ENCODE measurements around the gene RNF11.

RNF11 gene

DNA sequence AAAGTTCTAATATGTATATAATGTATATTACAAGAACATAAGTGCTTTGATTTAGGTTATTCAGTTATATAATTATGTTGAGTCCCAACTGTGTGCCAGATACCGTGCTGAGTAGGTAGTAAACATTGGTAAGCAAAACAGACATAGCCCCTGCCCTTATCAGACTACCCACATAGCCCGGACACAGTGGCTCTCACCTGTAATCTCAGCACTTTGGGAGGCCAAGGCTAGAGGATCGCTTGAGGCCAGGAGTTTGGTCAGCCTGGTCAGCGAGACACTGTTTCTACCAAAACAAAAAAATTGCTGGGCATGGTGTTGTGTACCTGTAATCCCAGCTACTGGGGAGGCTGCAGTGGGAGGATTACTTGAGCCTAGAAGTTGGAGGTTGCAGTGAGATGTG is 30.7 kb downstream of the RNF11 start:
- DNase-seq: no peak

DNA sequence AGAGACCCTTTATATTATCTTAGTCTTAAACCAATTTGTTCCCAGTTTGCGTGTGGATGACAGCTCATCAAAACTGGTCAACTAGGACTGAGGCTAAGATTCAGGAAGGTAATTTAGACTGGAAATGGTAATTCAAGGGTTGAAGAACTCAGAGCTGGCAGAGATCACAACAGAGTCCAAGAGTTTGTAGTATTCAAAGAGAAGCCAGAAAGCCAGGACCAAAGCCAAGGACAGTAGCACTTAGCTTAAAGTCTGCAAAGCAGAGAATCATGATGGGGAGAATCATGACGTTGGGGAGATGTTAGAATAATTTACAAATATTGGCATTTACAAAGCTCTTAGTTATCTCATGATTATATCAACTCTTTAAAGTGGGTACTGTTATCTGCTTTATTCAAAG is 32.6 kb downstream of the RNF11 start:
- no peak for DNase-seq

DNA sequence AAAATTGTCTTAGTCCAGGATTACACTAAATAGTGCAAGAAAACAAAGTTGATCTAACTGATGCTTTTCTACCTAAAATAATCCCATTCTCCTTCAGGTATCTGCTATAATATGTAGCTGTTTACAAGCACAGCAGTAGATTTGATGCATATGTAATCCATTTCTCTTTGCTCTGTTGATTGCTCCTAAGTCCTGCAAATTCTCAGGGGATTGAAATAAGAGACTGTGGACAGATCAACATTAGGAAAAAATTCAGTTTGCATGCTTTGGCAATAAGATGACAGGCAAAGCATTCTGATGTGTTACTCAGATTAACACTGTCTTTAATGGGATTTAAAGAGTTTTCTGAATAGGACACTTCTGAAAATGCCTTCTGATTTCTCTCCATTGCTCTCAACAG is 34.7 kb downstream of the RNF11 start:
- peak; percentile 45 for DNase-seq

DNA sequence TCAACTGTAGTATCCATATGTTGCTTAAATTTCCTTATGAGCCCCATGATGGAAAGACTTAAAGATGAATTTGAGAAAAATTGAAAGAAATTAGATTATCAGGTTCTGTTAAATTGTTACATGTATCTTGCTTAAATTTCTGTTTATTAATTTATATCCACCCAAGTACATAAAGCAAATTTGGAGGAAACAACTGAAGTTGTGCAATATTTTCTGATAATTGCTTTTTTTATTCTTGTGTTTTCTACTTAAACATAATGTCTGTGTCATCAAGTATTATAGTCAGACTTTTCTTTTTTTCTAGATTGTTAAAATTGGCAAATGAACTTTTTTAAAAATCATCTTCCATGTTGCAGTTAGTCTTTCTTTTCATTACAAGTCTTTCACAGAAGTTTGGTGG is 36.8 kb downstream of the RNF11 start:
- DNase-seq: no peak

DNA sequence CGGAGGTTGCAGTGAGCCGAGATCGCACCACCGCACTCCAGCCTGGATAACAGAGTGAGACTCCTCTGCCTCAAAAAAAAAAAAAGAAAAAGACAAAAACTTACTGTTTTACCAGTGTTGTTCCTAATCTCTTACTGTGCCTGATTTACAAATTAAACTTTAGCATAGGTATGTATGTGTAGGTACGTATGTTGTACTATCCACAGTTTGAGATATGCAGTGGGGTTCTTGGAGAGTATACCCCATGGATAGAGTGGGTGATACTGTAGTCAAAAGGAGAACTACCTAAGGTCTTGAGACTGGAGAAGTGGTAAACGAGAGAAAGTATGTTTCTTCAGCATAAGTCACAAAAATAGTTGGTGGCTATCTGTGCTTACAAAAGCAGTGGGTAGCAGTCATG is 38.6 kb downstream of the RNF11 start:
- no peak for DNase-seq

DNA sequence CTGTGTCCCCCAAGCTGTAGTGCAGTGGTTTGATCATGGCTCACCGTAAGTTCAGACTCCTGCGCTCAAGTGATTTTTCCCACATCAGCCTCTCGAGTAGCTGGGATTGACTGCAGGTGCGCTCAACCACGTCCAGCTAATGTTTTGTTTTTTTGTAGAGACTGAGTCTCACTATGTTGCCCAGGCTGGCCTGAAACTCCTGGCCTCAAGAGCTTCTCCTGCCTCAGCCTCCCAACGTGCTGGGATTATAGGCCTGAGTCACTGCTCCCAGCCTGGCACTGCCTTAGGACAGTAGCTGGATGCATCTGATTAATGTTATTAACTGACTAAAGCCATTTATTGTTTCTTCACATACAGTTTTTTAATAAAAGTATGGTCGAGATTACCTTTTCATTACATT is 40.2 kb downstream of the RNF11 start:
- no peak for DNase-seq

DNA sequence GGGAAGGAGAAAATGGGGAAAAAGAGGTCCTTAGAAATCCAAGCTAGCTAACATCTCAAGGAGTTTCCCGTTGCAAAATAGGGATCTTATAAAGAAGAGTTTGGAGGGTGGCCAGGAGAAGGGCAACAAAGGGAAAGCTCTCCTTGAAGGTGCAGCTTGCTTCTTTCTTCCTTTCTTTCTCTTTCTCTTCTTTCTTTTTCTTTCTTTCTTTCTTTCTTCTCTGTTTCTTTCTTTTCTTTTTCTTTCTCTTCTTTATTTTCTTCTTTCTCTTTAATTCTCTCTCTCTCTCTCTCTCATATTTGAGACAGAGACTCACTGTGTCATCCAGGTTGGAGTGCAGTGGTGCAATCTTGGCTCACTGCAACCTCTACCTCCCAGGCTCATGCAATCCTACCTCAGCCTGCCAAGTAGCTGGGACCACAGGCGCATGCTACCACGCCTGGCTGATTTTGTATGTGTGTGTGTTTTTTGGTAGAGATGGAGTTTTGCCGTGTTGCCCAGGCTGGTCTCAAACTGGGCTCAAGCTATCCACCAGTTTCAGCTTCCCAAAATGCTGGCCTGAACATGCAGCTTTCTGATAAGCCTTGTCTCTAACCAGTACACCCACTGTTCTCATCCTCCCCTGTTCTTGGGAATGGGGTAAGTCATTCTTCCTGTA is 44.4 kb downstream of the RNF11 start:
- no peak for DNase-seq

DNA sequence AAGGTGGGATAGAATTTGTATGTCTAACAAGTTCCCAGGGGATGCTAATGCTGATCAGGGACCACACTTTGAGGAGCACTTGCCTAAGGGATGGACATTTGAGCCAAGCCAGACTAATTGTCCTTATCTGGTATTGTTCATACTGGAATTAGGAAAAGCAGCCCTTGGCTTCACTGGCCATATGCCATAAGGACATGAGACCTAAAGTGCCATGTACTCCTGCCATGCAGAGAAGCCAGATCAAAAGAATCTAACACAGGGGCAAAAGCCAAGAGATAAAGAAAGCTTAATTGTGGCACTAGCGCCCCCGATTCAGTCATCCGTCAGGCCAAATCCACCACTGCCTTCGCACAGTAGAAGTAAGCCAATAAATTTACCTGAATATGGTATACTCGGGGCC is 45.7 kb downstream of the RNF11 start:
- no peak for DNase-seq

DNA sequence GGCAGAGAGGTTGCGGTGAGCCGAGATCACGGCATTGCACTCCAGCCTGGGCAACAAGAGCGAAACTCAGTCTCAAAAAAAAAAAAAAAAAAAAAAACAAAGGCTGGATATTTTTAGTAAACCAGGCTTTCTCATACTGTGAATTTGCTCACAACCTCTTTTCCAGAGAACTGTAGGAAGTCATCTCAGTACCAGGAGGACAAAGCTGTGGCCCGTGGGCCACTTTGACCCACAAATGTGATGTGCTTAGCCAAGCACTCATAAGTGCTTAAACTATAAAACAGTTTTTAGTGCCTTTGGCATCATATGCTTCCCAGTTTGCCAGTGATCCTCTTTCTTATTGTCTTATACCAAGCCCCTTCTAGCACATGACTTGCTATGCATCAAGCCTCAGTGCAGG is 46.5 kb downstream of the RNF11 start:
- DNase-seq: no peak

DNA sequence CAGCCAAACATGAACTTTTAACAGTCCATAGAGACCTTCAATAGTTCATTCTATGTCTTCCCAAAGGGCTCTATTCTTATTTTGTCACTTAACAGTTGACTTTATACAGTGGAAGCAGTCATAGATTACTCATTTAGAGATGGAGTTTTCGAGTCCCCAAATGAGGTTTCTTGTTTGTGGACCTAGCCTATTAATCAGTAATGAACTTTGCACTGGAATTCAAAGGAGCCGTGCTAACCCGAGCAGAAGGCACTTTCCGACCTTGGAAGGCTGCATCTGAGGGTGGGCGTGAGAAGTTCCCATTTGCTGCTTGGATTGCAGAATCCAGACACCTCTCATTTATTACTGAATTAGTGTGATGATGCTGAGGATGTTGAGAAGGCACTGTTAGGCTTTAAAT is 47.9 kb downstream of the RNF11 start:
- no peak for DNase-seq

DNA sequence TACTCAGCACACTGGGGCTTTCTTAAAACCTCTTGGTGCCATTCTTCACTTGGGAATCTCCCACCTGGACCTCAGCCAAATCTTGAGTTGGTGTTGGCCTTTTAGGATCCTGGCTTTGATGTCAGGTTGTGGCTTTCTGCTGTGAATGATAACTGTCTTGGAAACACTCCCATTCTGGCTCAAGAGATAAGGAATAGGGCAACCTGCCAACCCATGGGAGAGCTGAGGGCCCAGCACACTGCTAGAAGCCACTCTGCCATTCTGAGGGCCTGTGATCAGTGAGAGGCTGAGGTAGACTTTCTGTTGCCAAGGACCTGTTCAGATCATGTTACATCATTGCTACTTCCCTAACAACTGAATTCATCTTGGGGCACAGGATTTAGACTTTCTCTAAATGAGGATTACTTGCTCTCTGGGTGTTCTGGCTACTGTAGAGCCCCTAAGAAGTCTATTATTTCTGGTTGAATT is 48.4 kb downstream of the RNF11 start:
- no peak for DNase-seq

DNA sequence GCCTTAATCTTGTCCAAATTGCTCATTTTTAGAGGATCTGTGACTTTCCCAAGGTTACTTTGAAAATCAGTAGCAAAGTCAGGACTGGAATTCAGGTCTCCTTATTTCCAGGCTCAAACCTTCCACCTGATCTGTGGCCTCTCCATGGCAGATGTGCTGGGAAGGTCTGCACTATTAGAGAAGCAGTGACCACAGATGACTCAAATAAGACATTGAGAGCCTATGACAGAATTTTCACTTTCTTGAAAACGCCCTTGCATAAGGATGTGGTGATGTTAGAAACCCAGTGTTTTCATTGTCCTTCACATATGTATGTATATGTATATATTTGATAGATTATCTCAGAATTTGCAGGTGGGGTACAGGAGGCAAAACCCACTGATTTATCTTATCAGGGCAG is 49.0 kb downstream of the RNF11 start:
- DNase-seq: no peak

DNA sequence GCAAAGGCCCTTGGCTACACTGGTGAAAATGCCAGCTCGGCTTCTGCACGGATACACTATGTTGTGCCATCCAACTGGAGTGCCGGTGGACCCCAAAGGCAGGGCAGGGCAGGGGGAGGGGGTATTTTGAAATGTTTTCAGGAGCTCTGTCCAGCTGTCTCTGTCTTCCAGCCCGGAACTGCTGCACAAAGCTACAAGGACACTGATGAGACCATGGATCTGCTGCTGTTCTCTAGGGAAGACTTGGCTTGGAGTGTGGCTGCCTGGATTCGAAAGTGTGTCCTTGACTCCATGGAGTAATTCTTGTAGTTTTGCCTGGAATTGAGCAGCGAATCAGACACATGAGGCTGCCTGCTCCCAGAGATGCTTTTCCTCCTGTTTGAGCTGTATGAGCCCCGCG is 51.9 kb downstream of the RNF11 start:
- DNase-seq: no peak

DNA sequence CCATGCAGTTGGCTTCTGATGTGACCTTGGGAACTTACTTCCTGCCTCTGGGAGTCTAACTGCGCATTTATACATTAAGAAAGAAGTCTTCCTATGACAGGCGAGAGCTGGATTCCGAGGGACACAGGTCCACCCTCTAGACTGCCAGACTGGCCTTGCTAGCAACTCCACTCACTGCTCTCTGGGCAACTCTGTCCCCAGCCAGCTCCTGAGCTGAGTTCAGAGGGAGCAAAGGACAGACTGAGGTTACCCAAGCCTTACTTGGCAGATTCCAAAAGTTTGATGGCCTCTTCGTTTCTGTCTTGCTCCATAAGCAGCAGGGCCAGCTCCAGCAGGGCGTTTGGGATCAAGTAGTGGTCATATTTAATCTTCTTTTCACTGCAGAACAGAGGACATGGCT is 52.5 kb downstream of the RNF11 start:
- DNase-seq: no peak

DNA sequence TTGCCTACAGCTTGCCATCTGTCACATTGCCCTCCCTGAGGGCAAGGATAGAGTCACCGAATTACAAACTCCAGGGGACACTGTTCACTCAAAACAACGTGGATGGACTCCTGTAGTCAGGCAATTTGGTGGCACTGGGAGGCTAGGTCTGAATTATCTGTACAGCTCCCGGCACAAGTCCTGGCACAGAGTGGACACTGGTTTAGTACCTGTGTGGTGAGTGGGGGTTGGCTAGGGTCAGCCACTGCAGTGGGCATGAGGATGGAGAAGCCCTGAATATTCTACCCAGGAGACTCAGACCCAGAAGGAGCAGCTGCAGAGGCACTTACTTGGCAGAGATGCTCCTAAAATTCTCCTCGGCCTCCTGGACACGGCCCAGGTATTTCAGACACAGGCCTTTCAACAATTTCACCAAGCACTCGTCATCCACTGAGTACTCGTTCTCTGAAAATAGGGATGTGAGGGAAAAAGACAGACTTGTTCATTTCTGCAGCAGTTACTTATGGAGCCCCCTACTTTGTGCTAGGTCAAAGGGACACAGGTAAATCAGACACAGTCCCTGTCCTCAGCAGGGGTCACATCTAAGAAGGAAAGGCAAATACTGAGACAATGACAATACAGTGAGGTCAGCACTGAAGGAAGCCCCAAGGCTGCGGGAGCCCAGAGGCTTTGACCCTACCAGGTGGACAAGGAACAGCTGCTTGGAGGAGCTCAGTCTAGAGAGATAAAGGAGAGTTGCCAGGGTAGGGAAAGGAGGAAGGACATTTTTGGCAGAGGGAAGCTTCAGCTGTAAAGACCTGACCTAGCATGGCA is 53.8 kb downstream of the RNF11 start:
- no peak for DNase-seq

DNA sequence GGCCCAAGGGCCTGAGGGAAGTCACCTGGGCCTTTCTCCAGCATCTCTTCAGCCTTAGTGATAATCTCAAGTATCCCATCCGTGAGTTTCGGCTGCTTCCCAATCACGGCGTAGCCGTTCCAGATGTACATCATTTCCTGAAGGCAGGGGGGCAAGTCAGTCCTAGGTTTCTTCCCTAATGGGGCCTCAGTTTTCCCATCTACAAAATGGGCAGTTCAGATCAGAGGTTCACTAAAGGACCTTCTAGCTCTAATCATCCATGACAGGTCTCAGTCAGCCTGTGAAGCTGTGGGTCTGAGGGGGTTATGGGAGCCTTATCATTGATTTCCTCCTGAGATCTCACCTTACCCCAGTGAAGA is 54.4 kb downstream of the RNF11 start:
- no peak for DNase-seq

DNA sequence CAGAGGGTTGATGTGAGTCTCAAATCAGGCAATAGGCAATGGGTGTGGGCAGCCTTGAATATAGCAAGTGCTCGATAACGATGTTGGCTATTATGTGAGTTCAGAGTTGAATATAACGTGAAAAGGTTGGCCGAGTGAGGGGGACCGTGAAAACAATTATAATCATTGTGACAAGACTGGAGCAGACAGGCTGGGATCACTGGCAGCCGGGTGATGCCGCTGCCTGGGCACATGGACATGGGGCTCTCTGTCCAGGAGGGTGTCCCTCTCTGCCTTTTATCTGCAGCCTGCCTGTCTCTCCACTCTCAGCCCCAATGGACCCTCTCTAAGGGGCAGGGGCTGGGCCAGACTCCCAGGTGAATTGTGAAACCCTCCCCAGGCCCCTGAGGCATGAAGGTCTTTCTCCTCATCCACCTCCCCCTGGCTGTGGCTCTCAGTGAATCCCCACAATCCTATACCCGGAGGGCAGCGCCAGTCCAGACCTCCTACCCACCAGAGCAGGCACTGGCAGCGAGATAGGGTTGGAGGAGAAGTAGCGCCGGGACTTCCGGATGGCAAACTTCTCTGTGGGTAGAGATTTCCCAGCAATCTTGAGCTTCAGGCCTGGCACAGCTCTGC is 57.9 kb downstream of the RNF11 start:
- no peak for DNase-seq

DNA sequence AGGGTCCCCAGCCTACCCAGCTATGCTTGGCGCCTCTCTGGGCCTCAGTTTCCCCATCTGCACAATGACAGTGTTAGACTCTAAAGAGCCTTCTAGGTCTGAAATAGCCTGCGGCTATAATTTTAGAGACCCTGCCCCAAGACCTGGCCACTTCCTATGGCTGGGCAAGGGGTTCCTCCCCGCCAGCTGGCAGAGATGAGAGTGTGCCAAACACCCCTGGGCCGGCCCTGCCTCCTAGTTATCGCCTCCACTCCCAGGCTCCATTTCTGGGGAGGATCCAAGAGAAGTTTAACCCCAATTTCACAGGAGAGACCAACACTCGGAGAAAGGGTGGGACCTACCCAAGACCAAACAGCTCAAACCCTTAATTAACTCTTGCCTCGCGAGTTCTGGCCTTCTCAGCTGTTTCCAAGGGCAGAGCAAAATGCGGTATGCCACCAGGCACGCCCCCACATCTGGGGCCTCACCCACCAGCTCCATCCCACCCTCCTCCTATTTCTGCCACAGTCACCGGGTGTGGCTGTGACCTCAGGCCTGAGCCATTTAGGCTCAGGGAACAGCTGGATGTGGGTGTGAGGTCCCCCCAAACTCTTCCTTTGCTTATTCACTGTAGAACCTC is 58.6 kb downstream of the RNF11 start:
- no peak for DNase-seq

DNA sequence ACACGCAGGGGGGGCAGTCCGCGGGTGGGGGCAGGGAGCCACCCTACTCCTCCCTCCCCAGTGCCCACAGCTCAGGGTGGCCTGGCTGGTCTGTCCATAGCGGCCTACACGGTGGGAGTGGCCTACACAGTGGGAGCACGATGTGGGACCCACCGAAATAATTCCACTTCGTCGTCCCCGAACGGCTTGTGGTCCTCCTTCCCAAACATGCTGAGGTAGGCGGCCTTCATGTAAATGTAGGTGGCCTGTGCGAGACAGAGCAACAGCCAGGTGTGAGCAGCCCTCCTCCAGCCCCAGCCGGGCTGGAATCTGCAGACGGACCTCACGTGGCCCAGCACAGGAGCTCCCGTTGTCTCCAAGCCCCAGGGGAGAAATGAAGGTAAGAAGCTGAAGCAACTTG is 59.9 kb downstream of the RNF11 start:
- no peak for DNase-seq

DNA sequence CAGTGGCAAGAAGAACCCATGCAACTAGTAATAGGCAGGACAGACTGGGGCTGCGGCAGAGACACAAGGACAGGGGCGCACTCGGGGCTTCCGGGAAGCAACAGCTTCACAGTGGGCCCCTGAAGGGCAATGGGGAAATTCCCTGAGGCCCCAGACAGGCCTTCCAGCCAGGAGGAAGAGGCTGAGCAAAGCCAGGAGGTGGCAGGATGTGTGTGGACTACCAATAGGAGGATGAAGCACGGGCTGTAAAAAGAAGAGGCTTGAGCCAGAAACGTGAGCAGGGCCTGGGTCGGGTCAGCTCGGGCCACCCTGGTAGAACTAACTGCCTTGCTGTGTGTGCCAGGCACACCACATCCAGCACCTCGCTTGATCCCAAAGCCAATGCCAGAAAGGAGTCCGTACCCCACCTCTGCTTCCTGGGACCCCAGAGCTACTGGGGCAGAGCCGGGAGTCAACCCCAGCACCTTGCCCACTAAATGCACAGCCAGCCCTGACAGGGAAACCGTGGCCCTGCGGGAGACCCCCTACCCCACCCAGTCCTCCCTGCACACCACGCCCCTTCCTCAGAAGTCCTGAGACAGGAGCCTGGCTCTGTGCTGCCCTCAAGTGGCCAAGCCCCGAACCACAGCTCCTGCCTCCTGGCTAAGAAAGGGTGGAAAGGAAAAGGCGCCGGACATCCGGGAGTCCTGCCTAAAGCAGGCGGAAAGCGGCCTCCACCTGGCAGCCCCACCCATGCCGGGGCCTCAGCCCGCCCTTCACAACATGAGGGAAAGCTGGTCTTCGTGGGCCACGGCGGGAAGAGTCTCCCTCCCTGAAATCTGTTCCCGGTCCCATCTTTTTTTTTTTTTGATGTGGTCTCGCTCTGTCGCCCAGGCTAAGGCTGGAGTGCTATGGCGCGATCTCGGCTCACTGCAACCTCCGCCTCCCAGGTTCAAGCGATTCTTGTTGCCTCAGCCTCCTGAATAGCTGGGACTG is 60.6 kb downstream of the RNF11 start:
- peak; percentile 79 for DNase-seq

DNA sequence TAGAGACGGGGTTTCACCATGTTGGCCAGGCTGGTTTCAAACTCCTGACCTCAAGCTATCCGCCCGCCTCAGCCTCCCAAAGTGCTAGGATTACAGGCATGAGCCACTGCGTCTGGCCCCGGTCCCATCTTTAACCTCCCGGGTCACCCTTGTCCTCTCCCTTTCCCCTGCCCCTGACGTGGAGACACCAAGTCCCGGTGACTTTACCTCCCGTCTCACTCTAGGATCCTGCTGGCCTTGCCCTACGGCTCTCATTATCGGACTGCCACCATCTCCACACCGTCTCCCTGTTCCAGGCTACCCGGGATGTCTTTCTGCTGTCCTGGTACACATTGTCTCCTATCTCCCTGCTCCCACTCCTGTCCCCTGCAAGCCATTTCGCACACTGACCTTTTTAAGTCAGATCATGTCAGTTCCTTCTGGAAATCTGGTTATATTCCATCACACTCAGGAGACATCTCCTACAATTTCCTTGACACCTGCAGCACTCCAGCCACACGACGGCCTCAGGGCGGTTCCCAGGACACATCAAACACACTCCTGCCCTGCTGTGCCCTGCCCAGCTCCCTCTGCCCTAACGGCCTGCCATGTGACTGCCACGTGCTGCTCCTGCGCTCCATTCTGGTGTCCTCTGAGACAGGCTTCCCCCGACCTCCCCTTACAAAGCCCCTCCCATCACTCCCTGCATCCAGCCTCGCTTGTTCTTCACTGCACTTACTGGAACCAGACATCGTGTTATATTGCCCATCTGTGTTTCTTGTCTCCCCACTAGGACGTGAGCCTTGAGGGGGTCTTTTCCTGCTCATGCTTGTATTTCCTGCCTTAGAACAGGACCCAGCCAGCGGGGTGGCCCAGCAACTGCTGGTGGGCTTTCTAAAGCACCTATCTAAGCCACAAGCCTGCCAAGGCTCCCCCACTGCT is 61.6 kb downstream of the RNF11 start:
- no peak for DNase-seq

DNA sequence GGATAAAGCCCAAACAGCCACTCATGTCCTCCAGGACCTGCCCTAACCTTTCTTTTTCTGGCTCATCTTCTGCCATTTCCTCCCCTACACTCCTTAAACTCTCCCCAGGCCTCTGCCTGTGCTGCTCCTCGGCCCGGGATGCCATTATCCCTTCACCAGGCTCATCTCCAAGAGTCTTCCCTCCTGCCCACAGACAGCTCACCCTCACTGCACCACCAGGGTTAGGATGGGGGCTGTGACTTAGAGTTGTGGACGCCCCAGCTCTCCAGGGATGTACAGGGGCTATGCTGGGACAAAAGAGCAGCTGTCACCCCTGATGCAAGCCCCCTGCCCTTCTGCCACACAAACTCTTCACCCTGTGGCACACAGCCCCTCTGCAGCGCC is 62.2 kb downstream of the RNF11 start:
- DNase-seq: no peak
